ENCODE measurements around the gene CLRN3. TPM values are rescaled to one million over a fixed set of nuclear protein-coding genes. Genes with fewer than 3 reads are reported as not detected.

Gene CLRN3
- total RNA-seq, 4 donors from 2014 or later = not detected

DNA sequence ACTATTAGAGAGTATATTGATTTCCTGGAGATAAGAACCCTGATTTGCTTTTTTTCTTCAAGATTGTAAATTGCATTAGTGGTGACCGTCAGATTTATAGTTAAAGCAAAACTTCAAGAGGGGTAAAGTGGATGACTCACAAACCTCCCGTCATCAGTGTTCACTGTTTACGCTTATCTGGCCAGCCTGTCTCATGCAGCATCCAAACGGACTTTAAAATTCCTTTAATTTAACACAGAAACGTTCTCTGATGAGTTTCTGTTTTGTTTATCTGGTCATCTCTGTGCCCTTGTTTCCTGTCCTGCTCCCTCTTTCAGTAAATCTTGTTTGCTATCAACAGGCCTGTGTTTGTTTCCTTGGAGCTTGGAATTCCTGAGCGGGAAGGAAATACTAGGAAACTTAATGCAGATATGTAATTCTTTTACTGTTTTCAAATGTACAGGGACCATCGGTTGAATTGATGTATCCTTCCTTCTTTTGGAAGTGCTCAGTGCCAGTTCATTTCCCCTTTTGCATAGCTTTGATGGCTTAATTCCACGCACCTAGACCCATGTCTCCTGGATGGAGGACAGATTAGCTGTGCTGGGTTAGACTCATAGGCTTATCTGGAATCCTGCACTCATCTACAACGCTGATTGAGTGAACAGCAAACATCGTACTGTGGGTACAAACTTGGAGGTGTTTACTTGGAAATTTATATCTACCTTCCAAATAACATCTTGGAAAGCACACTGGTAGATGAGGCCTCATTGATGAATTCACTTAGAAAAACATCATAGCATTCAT is 35.5 kb upstream of the CLRN3 start:
- Histone ChIP-seq H3K36me3 (peaks cover 0 to 7% (median 0%) of the 10 kb centered on the region in 3 donors), H3K27me3 (no peaks in the 10 kb centered on the region), H3K4me3 (no peak overlapping the region), H3K4me1 (peaks cover 0 to 35% (median 11%) of the 10 kb centered on the region in 4 donors), H3K9me3 (peaks cover 0 to 6% (median 0%) of the 10 kb centered on the region in 4 donors), H3K27ac (peak overlapping the region in 3 of 4 donors; percentile 23 to 68 (median 62))
- TF ChIP-seq EP300 (IDR thresholded peaks at IDR 0.05) = no peak
- TF ChIP-seq POLR2A (IDR thresholded peaks at IDR 0.05) = no peak
- TF ChIP-seq, protein P1, sequence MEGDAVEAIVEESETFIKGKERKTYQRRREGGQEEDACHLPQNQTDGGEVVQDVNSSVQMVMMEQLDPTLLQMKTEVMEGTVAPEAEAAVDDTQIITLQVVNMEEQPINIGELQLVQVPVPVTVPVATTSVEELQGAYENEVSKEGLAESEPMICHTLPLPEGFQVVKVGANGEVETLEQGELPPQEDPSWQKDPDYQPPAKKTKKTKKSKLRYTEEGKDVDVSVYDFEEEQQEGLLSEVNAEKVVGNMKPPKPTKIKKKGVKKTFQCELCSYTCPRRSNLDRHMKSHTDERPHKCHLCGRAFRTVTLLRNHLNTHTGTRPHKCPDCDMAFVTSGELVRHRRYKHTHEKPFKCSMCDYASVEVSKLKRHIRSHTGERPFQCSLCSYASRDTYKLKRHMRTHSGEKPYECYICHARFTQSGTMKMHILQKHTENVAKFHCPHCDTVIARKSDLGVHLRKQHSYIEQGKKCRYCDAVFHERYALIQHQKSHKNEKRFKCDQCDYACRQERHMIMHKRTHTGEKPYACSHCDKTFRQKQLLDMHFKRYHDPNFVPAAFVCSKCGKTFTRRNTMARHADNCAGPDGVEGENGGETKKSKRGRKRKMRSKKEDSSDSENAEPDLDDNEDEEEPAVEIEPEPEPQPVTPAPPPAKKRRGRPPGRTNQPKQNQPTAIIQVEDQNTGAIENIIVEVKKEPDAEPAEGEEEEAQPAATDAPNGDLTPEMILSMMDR (IDR thresholded peaks at IDR 0.05) = no peak
- no peak for DNase-seq (ENCODE audit: low spot score in 2 of 2)
- WGBS, 2 donors = 36 to 41% methylated on average over 10 of the region's 10 CpGs

DNA sequence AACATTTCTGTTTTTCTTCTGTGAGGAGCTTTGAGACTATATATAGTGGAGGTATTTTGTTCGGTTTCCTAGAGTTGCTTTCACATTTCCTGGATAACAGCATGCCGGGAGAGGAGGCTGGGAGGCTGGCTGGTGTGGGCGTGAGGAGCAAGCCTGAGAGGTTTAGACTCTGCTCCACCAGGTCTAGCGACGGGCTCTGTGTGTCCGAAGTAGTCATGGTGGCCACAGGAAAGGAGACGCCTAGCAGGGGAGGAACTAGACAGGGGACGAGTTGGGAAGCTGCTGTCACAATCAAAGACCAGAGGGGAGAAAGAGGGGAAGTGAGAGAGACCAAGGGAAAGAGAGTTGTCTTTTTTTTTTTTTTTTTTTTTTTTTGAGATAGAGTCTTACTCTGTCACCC is 33.7 kb upstream of the CLRN3 start:
- Histone ChIP-seq H3K27ac (peak overlapping the region in 2 of 4 donors; percentile 62 to 81), H3K27me3 (no peaks in the 10 kb centered on the region), H3K9me3 (no peaks in the 10 kb centered on the region), H3K36me3 (no peaks in the 10 kb centered on the region), H3K4me1 (peaks cover 0 to 52% (median 19%) of the 10 kb centered on the region in 4 donors), H3K4me3 (no peak overlapping the region)
- WGBS, 2 donors = 69 to 74% methylated on average over 8 of the region's 8 CpGs
- no peak for DNase-seq (ENCODE audit: low spot score in 2 of 2)
- peak in 1 of 2 donors; percentile 45 for TF ChIP-seq EP300 (IDR thresholded peaks at IDR 0.05)
- no peak for TF ChIP-seq POLR2A (IDR thresholded peaks at IDR 0.05)

DNA sequence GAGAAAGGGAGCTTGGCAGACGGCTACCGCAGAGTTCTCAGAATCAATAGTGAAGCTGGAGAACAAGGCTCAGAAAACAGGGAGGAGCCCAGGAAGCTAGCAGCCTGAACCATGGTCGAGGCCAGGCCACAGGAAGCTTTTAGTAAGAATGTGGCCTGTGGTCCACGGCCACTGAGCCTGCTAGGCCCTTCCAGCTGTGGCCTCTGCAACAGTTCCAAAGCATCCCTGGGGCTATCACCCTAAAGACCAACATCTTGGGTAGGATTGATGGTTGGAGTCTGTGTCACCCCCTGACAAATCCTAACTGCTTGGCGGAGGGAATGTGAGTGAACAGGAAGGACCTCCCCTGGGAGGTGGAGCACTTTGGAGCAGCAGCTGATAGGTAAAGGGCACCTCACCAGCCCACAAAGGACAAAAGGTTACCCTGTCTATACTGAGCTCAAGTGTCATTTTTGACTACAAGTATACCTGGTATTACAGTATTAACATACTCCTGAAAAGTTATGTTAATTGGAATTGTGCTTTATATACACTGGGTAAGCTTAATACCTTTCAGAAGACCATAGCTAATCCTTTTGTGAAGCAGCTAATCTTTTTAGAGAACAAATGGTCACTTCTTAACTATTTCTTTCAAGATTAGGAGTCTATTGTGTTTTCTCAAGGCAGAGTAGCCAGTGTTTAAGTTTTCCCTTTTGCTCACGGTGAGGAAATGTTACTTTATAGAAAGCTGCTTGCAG is 32.9 kb upstream of the CLRN3 start:
- no peak for TF ChIP-seq POLR2A (IDR thresholded peaks at IDR 0.05)
- no peak for TF ChIP-seq EP300 (IDR thresholded peaks at IDR 0.05)
- TF ChIP-seq, protein P1 (IDR thresholded peaks at IDR 0.05) = no peak
- Histone ChIP-seq H3K27me3 (no peaks in the 10 kb centered on the region), H3K9me3 (no peaks in the 10 kb centered on the region), H3K4me3 (no peak overlapping the region), H3K36me3 (no peaks in the 10 kb centered on the region), H3K4me1 (peaks cover 0 to 60% (median 22%) of the 10 kb centered on the region in 4 donors), H3K27ac (peak overlapping the region in 3 of 4 donors; percentile 37 to 81 (median 62))
- WGBS, 2 donors = 56 to 69% methylated on average over 6 of the region's 6 CpGs
- no peak for DNase-seq (ENCODE audit: low spot score in 2 of 2)

DNA sequence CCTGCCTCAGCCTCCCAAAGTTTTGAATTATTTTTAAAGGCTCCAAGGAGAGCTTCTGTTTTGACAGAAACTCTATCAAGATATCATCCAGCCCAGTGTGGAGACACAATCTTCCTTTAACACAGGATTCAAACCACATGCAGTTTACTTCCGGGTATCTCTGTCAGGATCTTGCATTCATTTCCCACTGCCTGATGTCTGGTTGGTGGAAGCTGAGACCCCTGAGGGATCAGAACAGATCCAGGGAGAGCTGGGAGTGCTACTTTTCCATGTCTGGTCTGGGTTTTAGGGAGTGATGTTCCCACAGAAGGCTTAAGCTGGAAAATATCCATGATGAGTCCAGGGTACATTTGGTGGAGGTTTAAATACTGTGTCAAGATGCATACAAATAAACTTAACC is 30.9 kb upstream of the CLRN3 start:
- 68% methylated on average over 1 of the region's 1 CpG for WGBS, 2 donors
- H3K27ac ChIP-seq = peak overlapping the region; percentile 22 to 85 (median 76)
- no peaks in the 10 kb centered on the region for H3K27me3 ChIP-seq
- H3K4me3 ChIP-seq = no peak overlapping the region
- H3K4me1 ChIP-seq = peaks cover 0 to 79% (median 26%) of the 10 kb centered on the region in 4 donors
- H3K9me3 ChIP-seq = no peaks in the 10 kb centered on the region
- DNase-seq (ENCODE audit: low spot score in 2 of 2) = no peak
- TF ChIP-seq EP300 (IDR thresholded peaks at IDR 0.05) = no peak
- no peak for TF ChIP-seq POLR2A (IDR thresholded peaks at IDR 0.05)
- TF ChIP-seq, protein P1 (IDR thresholded peaks at IDR 0.05) = no peak
- no peaks in the 10 kb centered on the region for H3K36me3 ChIP-seq

DNA sequence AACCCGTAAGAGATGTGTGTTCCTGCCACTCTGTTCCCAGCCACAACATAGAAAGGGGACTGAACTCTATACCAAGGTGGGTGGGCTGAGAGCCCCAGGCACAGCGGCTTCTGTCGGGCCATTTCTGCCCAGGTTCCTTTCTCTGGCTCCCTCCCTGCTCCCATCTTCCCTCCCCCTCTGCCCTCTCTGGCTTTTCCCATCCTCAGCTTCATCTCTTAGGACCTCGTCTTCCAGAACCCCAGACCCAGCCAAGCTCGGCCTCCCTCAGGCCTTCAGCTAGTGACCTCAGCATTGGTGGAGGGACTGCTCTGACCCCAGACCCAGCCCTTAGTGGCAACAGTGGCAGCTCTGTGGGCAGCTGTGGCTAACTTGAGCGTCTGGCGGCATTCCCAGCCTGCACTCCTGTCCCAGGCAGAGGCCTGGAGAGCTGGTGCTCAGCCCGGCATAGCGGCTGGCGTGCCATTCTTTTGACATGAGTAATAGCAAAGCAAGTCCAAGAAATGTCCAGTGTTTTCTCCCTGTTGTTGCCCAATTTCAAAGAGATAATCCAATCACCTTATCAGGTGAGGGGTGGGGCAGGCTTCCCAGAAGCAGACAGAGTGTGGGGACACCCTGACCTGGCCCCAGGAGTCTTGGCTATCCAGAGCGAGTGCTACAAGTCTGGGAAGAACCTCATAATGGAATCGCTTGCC is 30.1 kb upstream of the CLRN3 start:
- Histone ChIP-seq H3K36me3 (no peaks in the 10 kb centered on the region), H3K27ac (peak overlapping the region; percentile 22 to 85 (median 76)), H3K4me3 (no peak overlapping the region), H3K27me3 (no peaks in the 10 kb centered on the region), H3K4me1 (peaks cover 0 to 71% (median 25%) of the 10 kb centered on the region in 4 donors), H3K9me3 (no peaks in the 10 kb centered on the region)
- TF ChIP-seq, protein P1 (IDR thresholded peaks at IDR 0.05) = no peak
- TF ChIP-seq EP300 (IDR thresholded peaks at IDR 0.05) = peak; percentile 21 to 65
- 59 to 71% methylated on average over 12 of the region's 12 CpGs for WGBS, 2 donors
- no peak for DNase-seq (ENCODE audit: low spot score in 2 of 2)
